ENCODE measurements around the gene PPIA. TPM values are rescaled to one million over a fixed set of nuclear protein-coding genes. Genes with fewer than 3 reads are reported as not detected.

The PPIA gene
- 1,000 to 10,000 TPM; 1,389 to 4,480 (median 2,811) TPM for polyA plus RNA-seq
- long read RNA-seq, donor 1, transcript PPIA-203 (4 exons, 544 nt) = minor isoform, 26 of 2,619 reads
- long read RNA-seq, donor 1, transcript PPIA-208 (6 exons, 907 nt) = minor isoform, 32 of 2,619 reads
- long read RNA-seq, donor 1, transcript PPIA-204 (5 exons, 2,238 nt) = major isoform, 2,218 of 2,619 reads
- long read RNA-seq, donor 1, transcript PPIA-201 (6 exons, 818 nt) = minor isoform, 16 of 2,619 reads
- long read RNA-seq, donor 1, partial matches to known transcripts = 235 of 2,619 reads
- long read RNA-seq, donor 1, other reads (novel, unspliced or antisense) = 82 of 2,619 reads
- long read RNA-seq, donor 2, transcript PPIA-208 (6 exons, 907 nt) = minor isoform, 5 of 568 reads
- long read RNA-seq, donor 2, transcript PPIA-204 (5 exons, 2,238 nt) = major isoform, 476 of 568 reads
- long read RNA-seq, donor 2, transcript PPIA-201 (6 exons, 818 nt) = minor isoform, 5 of 568 reads
- long read RNA-seq, donor 2, partial matches to known transcripts = 74 of 568 reads
- long read RNA-seq, donor 2, other reads (novel, unspliced or antisense) = 5 of 568 reads
- long read RNA-seq, donor 3, transcript PPIA-203 (4 exons, 544 nt) = minor isoform, 10 of 850 reads
- long read RNA-seq, donor 3, transcript PPIA-208 (6 exons, 907 nt) = minor isoform, 8 of 850 reads
- long read RNA-seq, donor 3, transcript PPIA-204 (5 exons, 2,238 nt) = major isoform, 718 of 850 reads
- long read RNA-seq, donor 3, transcript PPIA-201 (6 exons, 818 nt) = minor isoform, 5 of 850 reads
- long read RNA-seq, donor 3, partial matches to known transcripts = 83 of 850 reads
- long read RNA-seq, donor 3, other reads (novel, unspliced or antisense) = 25 of 850 reads
- long read RNA-seq, donor 4, transcript PPIA-204 (5 exons, 2,238 nt) = major isoform, 39 of 51 reads
- long read RNA-seq, donor 4, partial matches to known transcripts = 10 of 51 reads
- long read RNA-seq, donor 4, other reads (novel, unspliced or antisense) = 0 of 51 reads
- long read RNA-seq, donor 5, transcript PPIA-204 (5 exons, 2,238 nt) = major isoform, 181 of 223 reads
- long read RNA-seq, donor 5, partial matches to known transcripts = 33 of 223 reads
- long read RNA-seq, donor 5, other reads (novel, unspliced or antisense) = 0 of 223 reads
- long read RNA-seq, donor 6, transcript PPIA-203 (4 exons, 544 nt) = minor isoform, 10 of 784 reads
- long read RNA-seq, donor 6, transcript PPIA-201 (6 exons, 818 nt) = minor isoform, 6 of 784 reads
- long read RNA-seq, donor 6, transcript PPIA-204 (5 exons, 2,238 nt) = major isoform, 679 of 784 reads
- long read RNA-seq, donor 6, partial matches to known transcripts = 52 of 784 reads
- long read RNA-seq, donor 6, other reads (novel, unspliced or antisense) = 29 of 784 reads
- long read RNA-seq, donor 7, transcript PPIA-203 (4 exons, 544 nt) = minor isoform, 6 of 1,323 reads
- long read RNA-seq, donor 7, transcript PPIA-207 (3 exons, 570 nt) = minor isoform, 5 of 1,323 reads
- long read RNA-seq, donor 7, transcript PPIA-204 (5 exons, 2,238 nt) = major isoform, 1,194 of 1,323 reads
- long read RNA-seq, donor 7, partial matches to known transcripts = 74 of 1,323 reads
- long read RNA-seq, donor 7, other reads (novel, unspliced or antisense) = 39 of 1,323 reads
- long read RNA-seq, donor 8, transcript PPIA-204 (5 exons, 2,238 nt) = major isoform, 134 of 151 reads
- long read RNA-seq, donor 8, partial matches to known transcripts = 13 of 151 reads
- long read RNA-seq, donor 8, other reads (novel, unspliced or antisense) = 0 of 151 reads
- long read RNA-seq, donor 9, transcript PPIA-204 (5 exons, 2,238 nt) = major isoform, 192 of 213 reads
- long read RNA-seq, donor 9, partial matches to known transcripts = 16 of 213 reads
- long read RNA-seq, donor 9, other reads (novel, unspliced or antisense) = 0 of 213 reads
- long read RNA-seq, donor 10, transcript PPIA-201 (6 exons, 818 nt) = minor isoform, 9 of 1,837 reads
- long read RNA-seq, donor 10, transcript PPIA-204 (5 exons, 2,238 nt) = major isoform, 1,251 of 1,837 reads
- long read RNA-seq, donor 10, transcript PPIA-208 (6 exons, 907 nt) = minor isoform, 13 of 1,837 reads
- long read RNA-seq, donor 10, transcript PPIA-203 (4 exons, 544 nt) = minor isoform, 8 of 1,837 reads
- long read RNA-seq, donor 10, partial matches to known transcripts = 505 of 1,837 reads
- long read RNA-seq, donor 10, other reads (novel, unspliced or antisense) = 46 of 1,837 reads

- WGBS, 3 donors = 0 to 1% (median 0%) methylated on average over 75 to 99 of the region's 99 CpGs
- FAIRE-seq (no peak), DNase-seq (peak; percentile 98 to 99)
- Histone ChIP-seq H3K4me3 (ENCODE audit: low read depth in 1 of 3, low read length in 3 of 3) (peak within 1 kb of the TSS; percentile 86 to 96 (median 91)), H3K27ac (ENCODE audit: low read depth in 1 of 3, low read length in 2 of 3) (peak within 1 kb of the TSS; percentile 98 to 100 (median 100)), H3K36me3 (ENCODE audit: control insufficient read depth in 3 of 3, insufficient read depth in 2 of 3, low read depth in 1 of 3, low read length in 3 of 3) (peaks cover 5 to 18% (median 7%) of the 10 kb centered on the region in 3 donors), H3K9me3 (ENCODE audit: control insufficient read depth in 2 of 2, insufficient read depth in 1 of 2, low read depth in 1 of 2, low read length in 1 of 2) (no peaks in the 10 kb centered on the region), H3K4me1 (ENCODE audit: control insufficient read depth in 3 of 3, insufficient read depth in 2 of 3, low read depth in 1 of 3, low read length in 2 of 3) (peaks cover 0 to 3% (median 0%) of the 10 kb centered on the region in 3 donors), H3K27me3 (ENCODE audit: control insufficient read depth in 3 of 3, insufficient read depth in 3 of 3, low read length in 3 of 3) (no peaks in the 10 kb centered on the region)
Measured at GRCh38 chr7:44796504-44797328, at the start of gene PPIA. PPIA (plus strand) TSS chr7:44796681; CDS start chr7:44796725, 44 bp downstream.

- FAIRE-seq = no peak
- Histone ChIP-seq H3K36me3 (ENCODE audit: control insufficient read depth in 3 of 3, insufficient read depth in 2 of 3, low read depth in 1 of 3, low read length in 3 of 3) (peaks cover 0 to 15% (median 0%) of the 10 kb centered on the region in 3 donors), H3K27ac (ENCODE audit: low read depth in 1 of 3, low read length in 2 of 3) (peak within 1 kb of the TSS; percentile 90 to 97 (median 93)), H3K4me3 (ENCODE audit: low read depth in 1 of 3, low read length in 3 of 3) (peak within 1 kb of the TSS; percentile 84 to 88 (median 86)), H3K9me3 (ENCODE audit: control insufficient read depth in 2 of 2, insufficient read depth in 1 of 2, low read depth in 1 of 2, low read length in 1 of 2) (no peaks in the 10 kb centered on the region), H3K27me3 (ENCODE audit: control insufficient read depth in 3 of 3, insufficient read depth in 3 of 3, low read length in 3 of 3) (no peaks in the 10 kb centered on the region), H3K4me1 (ENCODE audit: control insufficient read depth in 3 of 3, insufficient read depth in 2 of 3, low read depth in 1 of 3, low read length in 2 of 3) (peaks cover 5 to 25% (median 9%) of the 10 kb centered on the region in 3 donors)
- peak; percentile 91 to 97 for DNase-seq
- WGBS, 3 donors = 1% methylated on average over 40 to 92 of the region's 92 CpGs
Measured at GRCh38 chr7:44748045-44748947, 48.2 kb upstream of the PPIA start, which contains the start of gene ZMIZ2. ZMIZ2 (plus strand) TSS chr7:44748847; CDS start chr7:44756250, 7,403 bp downstream.

GRCh38 chr7:44748948-44749731 is 47.3 kb upstream of the PPIA start:
- DNase-seq = no peak
- H3K4me1 ChIP-seq (ENCODE audit: control insufficient read depth in 3 of 3, insufficient read depth in 2 of 3, low read depth in 1 of 3, low read length in 2 of 3) = peaks cover 5 to 25% (median 9%) of the 10 kb centered on the region in 3 donors
- H3K36me3 ChIP-seq (ENCODE audit: control insufficient read depth in 3 of 3, insufficient read depth in 2 of 3, low read depth in 1 of 3, low read length in 3 of 3) = peaks cover 0 to 17% (median 0%) of the 10 kb centered on the region in 3 donors
- no peaks in the 10 kb centered on the region for H3K27me3 ChIP-seq (ENCODE audit: control insufficient read depth in 3 of 3, insufficient read depth in 3 of 3, low read length in 3 of 3)
- peak overlapping the region; percentile 12 to 86 (median 36) for H3K27ac ChIP-seq (ENCODE audit: low read depth in 1 of 3, low read length in 2 of 3)
- no peak for FAIRE-seq
- H3K4me3 ChIP-seq (ENCODE audit: low read depth in 1 of 3, low read length in 3 of 3) = peak overlapping the region; percentile 84 to 88 (median 86)
- WGBS, 3 donors = 0 to 2% (median 1%) methylated on average over 31 to 60 of the region's 60 CpGs
- H3K9me3 ChIP-seq (ENCODE audit: control insufficient read depth in 2 of 2, insufficient read depth in 1 of 2, low read depth in 1 of 2, low read length in 1 of 2) = no peaks in the 10 kb centered on the region

- Histone ChIP-seq H3K27me3 (ENCODE audit: control insufficient read depth in 3 of 3, insufficient read depth in 3 of 3, low read length in 3 of 3) (no peaks in the 10 kb centered on the region), H3K27ac (ENCODE audit: low read depth in 1 of 3, low read length in 2 of 3) (peak overlapping the region in 2 of 3 donors; percentile 65 to 86), H3K4me1 (ENCODE audit: control insufficient read depth in 3 of 3, insufficient read depth in 2 of 3, low read depth in 1 of 3, low read length in 2 of 3) (peaks cover 5 to 25% (median 9%) of the 10 kb centered on the region in 3 donors), H3K36me3 (ENCODE audit: control insufficient read depth in 3 of 3, insufficient read depth in 2 of 3, low read depth in 1 of 3, low read length in 3 of 3) (peaks cover 0 to 26% (median 0%) of the 10 kb centered on the region in 3 donors), H3K4me3 (ENCODE audit: low read depth in 1 of 3, low read length in 3 of 3) (peak overlapping the region in 2 of 3 donors; percentile 84 to 86), H3K9me3 (ENCODE audit: control insufficient read depth in 2 of 2, insufficient read depth in 1 of 2, low read depth in 1 of 2, low read length in 1 of 2) (no peaks in the 10 kb centered on the region)
- WGBS, 3 donors = 62 to 81% (median 68%) methylated on average over 2 of the region's 2 CpGs
- FAIRE-seq (no peak), DNase-seq (no peak)
Measured at GRCh38 chr7:44749992-44750391, 46.5 kb upstream of the PPIA start.

- WGBS, 3 donors = 77 to 88% (median 83%) methylated on average over 3 of the region's 3 CpGs
- no peak for FAIRE-seq
Measured at GRCh38 chr7:44750424-44750823, 46.1 kb upstream of the PPIA start.

More at GRCh38 chr7:44750424-44750823, 46.1 kb upstream of the PPIA start:
- peak overlapping the region; percentile 24 to 73 (median 65) for H3K27ac ChIP-seq (ENCODE audit: low read depth in 1 of 3, low read length in 2 of 3)
- H3K9me3 ChIP-seq (ENCODE audit: control insufficient read depth in 2 of 2, insufficient read depth in 1 of 2, low read depth in 1 of 2, low read length in 1 of 2) = no peaks in the 10 kb centered on the region
- no peaks in the 10 kb centered on the region for H3K27me3 ChIP-seq (ENCODE audit: control insufficient read depth in 3 of 3, insufficient read depth in 3 of 3, low read length in 3 of 3)
- H3K4me1 ChIP-seq (ENCODE audit: control insufficient read depth in 3 of 3, insufficient read depth in 2 of 3, low read depth in 1 of 3, low read length in 2 of 3) = peaks cover 5 to 25% (median 9%) of the 10 kb centered on the region in 3 donors
- H3K36me3 ChIP-seq (ENCODE audit: control insufficient read depth in 3 of 3, insufficient read depth in 2 of 3, low read depth in 1 of 3, low read length in 3 of 3) = peaks cover 0 to 29% (median 0%) of the 10 kb centered on the region in 3 donors
- H3K4me3 ChIP-seq (ENCODE audit: low read depth in 1 of 3, low read length in 3 of 3) = peak overlapping the region in 1 of 3 donors; percentile 86
- DNase-seq = no peak

Measured in small intestine (tissue), 16 donors.